Tibial artery (tissue), 4 donors: ENCODE results near the gene IL4R.

Experiments
- DNase-seq, 2 donors: peaks; one replicate each; pipeline ENCODE4 v3.0.0-alpha.2; 2019
- H3K27ac ChIP-seq, 2 donors: fragments of 200-600 bp; sonication (generic) in 1 of 2; 1 replicate in 1 of 2; 2 replicates in 1 of 2; pipeline ENCODE4 v1.5.1; 2018 to 2019; ENCODE audit warnings: mild to moderate bottlenecking in 1 of 2
- H3K27me3 ChIP-seq, 2 donors: fragments of 200-600 bp; sonication (generic) in 1 of 2; one replicate each; pipeline versions ENCODE4 v1.5.1 to v1.6.0; 2016 to 2019
- H3K36me3 ChIP-seq, 3 donors: fragments of 200-600 bp; sonication (generic) in 2 of 3; one replicate each; pipeline ENCODE4 v1.5.1; 2016 to 2019; ENCODE audit warnings: mild to moderate bottlenecking in 2 of 3
- H3K4me1 ChIP-seq, 4 donors: fragments of 200-600 bp; sonication (generic) in 2 of 4; 1 replicate in 3 of 4; 2 replicates in 1 of 4; pipeline ENCODE4 v1.5.1; 2016 to 2019
- H3K4me3 ChIP-seq, 2 donors: fragments of 200-600 bp; sonication (generic) in 1 of 2; 1 replicate in 1 of 2; 2 replicates in 1 of 2; pipeline ENCODE4 v1.5.1; 2018 to 2019; ENCODE audit warnings: mild to moderate bottlenecking in 2 of 2
- H3K9me3 ChIP-seq, 3 donors: fragments of 200-600 bp; sonication (generic) in 1 of 3; one replicate each; pipeline ENCODE4 v1.5.1; 2016 to 2019
- intact Hi-C: fragments of 100-400 bp; cut with DNase I; formaldehyde crosslinking; loops from one replicate; pipeline ENCODE4 v1.15.0; 2023; ENCODE audit warnings: low total_unique reads
- TF ChIP-seq, protein P1 (sequence below), 2 experiments: fragments of 200-600 bp in 1 of 2; fragments of 450-650 bp in 1 of 2; IDR thresholded peaks; one replicate each; pipeline ENCODE4 v1.5.1; 2017 to 2019; ENCODE audit warnings: antibody characterized with exemption in 2 of 2, mild to moderate bottlenecking in 1 of 2, moderate library complexity in 1 of 2

The IL4R gene

DNA sequence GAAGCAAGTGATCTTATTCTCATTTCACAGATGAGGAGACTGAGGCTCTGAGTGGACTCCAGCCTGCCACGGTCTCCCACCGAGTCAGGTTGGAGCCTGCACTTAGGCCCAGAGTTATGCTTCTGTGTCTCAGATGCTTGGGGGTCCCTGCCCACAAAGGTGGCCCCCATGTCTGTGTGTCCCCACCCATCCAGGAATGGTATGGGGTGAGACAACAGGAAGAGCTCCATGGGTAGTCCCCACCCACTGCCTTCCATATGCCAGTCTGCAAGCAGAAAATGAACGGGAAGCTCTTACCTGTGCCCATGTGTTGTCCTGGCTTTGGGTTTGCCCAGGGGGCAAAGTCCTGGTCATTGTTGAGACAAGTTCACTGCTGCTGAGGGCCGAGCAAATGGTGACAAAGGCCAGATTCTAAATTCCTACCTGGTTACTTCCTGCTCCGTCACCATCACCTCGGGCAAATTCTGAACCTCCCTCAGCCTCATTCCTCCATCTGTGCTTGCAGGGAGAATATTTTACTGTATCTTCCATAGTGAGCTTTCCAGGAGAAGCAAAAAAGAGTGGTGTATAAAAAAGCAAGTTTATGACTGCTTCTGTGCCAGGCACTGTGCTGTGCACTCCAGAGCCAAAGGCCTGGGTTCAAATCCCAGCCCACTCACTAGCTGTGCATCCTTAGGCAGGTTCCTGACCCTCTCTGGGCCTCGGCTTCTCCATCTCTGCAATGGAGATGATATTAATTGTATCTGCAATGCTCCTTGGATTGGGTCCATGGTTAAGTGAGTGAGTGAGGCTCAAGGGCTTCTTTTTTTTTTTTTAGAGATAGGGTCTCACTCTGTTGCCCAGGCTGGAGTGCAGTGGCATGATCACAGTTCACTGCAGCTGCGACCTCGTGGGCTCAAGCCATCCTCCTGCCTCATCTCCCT, 9.3 kb downstream of the IL4R start:
- peaks cover 0 to 99% (median 68%) of the 10 kb centered on the region in 4 donors for H3K4me1 ChIP-seq
- intact Hi-C loops: no loop called here
- H3K36me3 ChIP-seq: no peaks in the 10 kb centered on the region
- H3K9me3 ChIP-seq: no peaks in the 10 kb centered on the region
- peak overlapping the region; percentile 97 to 99 for H3K27ac ChIP-seq
- H3K27me3 ChIP-seq: no peaks in the 10 kb centered on the region
- no peak overlapping the region for H3K4me3 ChIP-seq
- peak; percentile 0 to 25 for DNase-seq
- TF ChIP-seq, protein P1, sequence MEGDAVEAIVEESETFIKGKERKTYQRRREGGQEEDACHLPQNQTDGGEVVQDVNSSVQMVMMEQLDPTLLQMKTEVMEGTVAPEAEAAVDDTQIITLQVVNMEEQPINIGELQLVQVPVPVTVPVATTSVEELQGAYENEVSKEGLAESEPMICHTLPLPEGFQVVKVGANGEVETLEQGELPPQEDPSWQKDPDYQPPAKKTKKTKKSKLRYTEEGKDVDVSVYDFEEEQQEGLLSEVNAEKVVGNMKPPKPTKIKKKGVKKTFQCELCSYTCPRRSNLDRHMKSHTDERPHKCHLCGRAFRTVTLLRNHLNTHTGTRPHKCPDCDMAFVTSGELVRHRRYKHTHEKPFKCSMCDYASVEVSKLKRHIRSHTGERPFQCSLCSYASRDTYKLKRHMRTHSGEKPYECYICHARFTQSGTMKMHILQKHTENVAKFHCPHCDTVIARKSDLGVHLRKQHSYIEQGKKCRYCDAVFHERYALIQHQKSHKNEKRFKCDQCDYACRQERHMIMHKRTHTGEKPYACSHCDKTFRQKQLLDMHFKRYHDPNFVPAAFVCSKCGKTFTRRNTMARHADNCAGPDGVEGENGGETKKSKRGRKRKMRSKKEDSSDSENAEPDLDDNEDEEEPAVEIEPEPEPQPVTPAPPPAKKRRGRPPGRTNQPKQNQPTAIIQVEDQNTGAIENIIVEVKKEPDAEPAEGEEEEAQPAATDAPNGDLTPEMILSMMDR (IDR thresholded peaks at IDR 0.05): no peak

DNA sequence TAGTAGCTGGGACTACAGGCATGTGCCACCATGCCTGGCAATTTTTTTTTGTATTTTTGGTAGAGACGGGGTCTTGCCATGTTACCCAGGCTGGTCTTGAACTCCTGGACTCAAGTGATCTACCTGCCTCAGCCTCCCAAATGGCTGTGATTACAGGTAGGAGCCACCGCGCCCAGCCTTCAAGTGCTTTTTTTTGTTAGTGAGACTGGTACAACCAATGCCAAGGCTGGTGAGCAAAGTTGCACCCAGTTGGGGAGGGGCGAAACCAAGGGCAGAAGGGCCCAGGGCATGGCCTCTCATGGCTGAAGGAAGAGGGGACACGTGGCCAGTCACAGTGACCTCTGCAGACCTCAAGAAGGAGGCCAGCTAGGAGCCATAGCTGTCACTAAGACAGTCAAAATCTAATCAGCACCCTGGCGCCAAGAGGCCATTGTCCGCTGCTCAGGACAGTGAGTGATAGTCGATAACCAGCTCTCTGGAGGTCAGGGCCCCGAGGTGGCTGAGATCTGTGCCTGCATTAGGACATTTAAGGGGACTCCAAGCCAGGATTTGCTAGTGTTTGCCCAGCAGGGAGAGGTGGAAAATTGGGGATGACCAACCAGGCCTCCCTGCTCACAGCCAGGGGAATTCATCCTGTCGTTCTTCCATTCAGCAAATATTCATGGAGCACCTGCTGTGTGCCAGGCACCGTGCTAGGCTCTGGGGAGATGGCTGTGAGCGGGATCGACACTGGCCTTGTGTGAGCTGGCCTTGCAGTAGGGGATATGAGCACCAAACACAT, 10.2 kb downstream of the IL4R start:
- Histone ChIP-seq H3K36me3 (no peaks in the 10 kb centered on the region), H3K27me3 (no peaks in the 10 kb centered on the region), H3K4me1 (peaks cover 0 to 99% (median 65%) of the 10 kb centered on the region in 4 donors), H3K9me3 (no peaks in the 10 kb centered on the region), H3K4me3 (no peak overlapping the region), H3K27ac (peak overlapping the region; percentile 97 to 99)
- intact Hi-C loops: no loop called here
- DNase-seq: peak in 1 of 2 donors; percentile 54
- TF ChIP-seq, protein P1 (IDR thresholded peaks at IDR 0.05): no peak

GRCh38 chr16:27324851-27325301, 11.1 kb downstream of the IL4R start:
- TF ChIP-seq, protein P1 (IDR thresholded peaks at IDR 0.05): no peak
- H3K27me3 ChIP-seq: no peaks in the 10 kb centered on the region
- intact Hi-C loops: loop anchor here (5.0 kb wide), 1 partner anchor 83 kb away; no protein-coding TSS in a partner anchor
- DNase-seq: peak in 1 of 2 donors; percentile 71
- peaks cover 0 to 100% (median 64%) of the 10 kb centered on the region in 4 donors for H3K4me1 ChIP-seq
- no peaks in the 10 kb centered on the region for H3K36me3 ChIP-seq
- no peaks in the 10 kb centered on the region for H3K9me3 ChIP-seq
- peak overlapping the region; percentile 97 to 99 for H3K27ac ChIP-seq
- H3K4me3 ChIP-seq: no peak overlapping the region

DNA sequence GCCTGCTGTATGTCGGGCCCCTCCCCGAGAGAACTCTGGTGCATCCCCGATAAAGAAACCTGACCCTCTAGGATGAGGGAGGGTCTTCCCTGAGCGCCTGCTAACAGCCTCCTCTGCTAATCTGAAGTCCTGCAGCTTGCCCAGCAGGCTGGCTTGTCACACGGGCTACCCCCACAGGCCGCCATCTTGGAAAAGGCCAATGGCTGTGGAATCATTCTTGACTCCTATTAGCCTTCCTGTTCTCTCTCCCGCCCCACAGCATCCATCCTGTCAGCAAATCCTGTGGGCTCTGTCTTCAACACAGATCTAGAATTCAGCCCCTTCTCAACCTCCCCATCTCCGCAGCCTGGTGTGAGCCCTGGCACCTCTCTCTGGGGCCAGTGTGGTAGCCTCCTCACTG, 12.0 kb downstream of the IL4R start:
- TF ChIP-seq, protein P1 (IDR thresholded peaks at IDR 0.05): no peak
- Histone ChIP-seq H3K4me1 (peaks cover 0 to 100% (median 64%) of the 10 kb centered on the region in 4 donors), H3K9me3 (no peaks in the 10 kb centered on the region), H3K36me3 (no peaks in the 10 kb centered on the region), H3K4me3 (no peak overlapping the region), H3K27me3 (no peaks in the 10 kb centered on the region), H3K27ac (peak overlapping the region; percentile 97 to 99)
- DNase-seq: peak in 1 of 2 donors; percentile 57
- intact Hi-C loops: loop anchor here (5.0 kb wide), 1 partner anchor 83 kb away; no protein-coding TSS in a partner anchor

GRCh38 chr16:27326251-27326650, 12.5 kb downstream of the IL4R start:
- H3K36me3 ChIP-seq: no peaks in the 10 kb centered on the region
- no peak overlapping the region for H3K4me3 ChIP-seq
- peaks cover 0 to 100% (median 65%) of the 10 kb centered on the region in 4 donors for H3K4me1 ChIP-seq
- H3K27ac ChIP-seq: peak overlapping the region; percentile 97 to 99
- H3K9me3 ChIP-seq: no peaks in the 10 kb centered on the region
- no peaks in the 10 kb centered on the region for H3K27me3 ChIP-seq
- TF ChIP-seq, protein P1 (IDR thresholded peaks at IDR 0.05): no peak
- no peak for DNase-seq
- intact Hi-C loops: loop anchor here (5.0 kb wide), 1 partner anchor 84 kb away; no protein-coding TSS in a partner anchor
